ENCODE data around the gene DCANP1. TPM values are rescaled to one million over a fixed set of nuclear protein-coding genes. Genes with fewer than 3 reads are reported as not detected.

The DCANP1 gene
- polyA plus RNA-seq, 2 of the 4 experiments (the other 2 are of a cell fraction) = not detected

- no peak for TF ChIP-seq ZNF302 (CRISPR knock-in tag; IDR thresholded peaks at IDR 0.05)
- TF ChIP-seq HEYL (CRISPR knock-in tag; IDR thresholded peaks at IDR 0.05) = no peak
Observed at GRCh38 chr5:135478938-135479337, 31.8 kb upstream of the DCANP1 start (continued).

- H3K4me3 ChIP-seq = no peak overlapping the region
- H3K9me3 ChIP-seq = no peaks in the 10 kb centered on the region
- no peaks in the 10 kb centered on the region for H3K4me1 ChIP-seq
- ATAC-seq = no peak; a peak in 1 of 6 replicates
- 54% methylated on average over 5 of the region's 14 CpGs for WGBS (ENCODE audit: missing lambda C conversion rate)
- CTCF ChIA-PET = interaction anchor here (9.6 to 37.5 kb wide), 2 partner anchors 14 to 84 kb away, joined by 104 to 1932 read pairs; no protein-coding TSS in a partner anchor
- TF ChIP-seq ZSCAN20 (CRISPR knock-in tag; IDR thresholded peaks at IDR 0.05) (no peak), CEBPB (IDR thresholded peaks at IDR 0.05) (no peak), RARB (CRISPR knock-in tag; IDR thresholded peaks at IDR 0.05) (no peak), USF2 (IDR thresholded peaks at IDR 0.05) (no peak), CHD2 (IDR thresholded peaks at IDR 0.05; ENCODE audit: low read length, partially characterized antibody) (no peak), MAX (IDR thresholded peaks at IDR 0.05) (no peak), HEYL (CRISPR knock-in tag; IDR thresholded peaks at IDR 0.05) (no peak), NR3C1 (IDR thresholded peaks at IDR 0.05) (no peak), NFE2L2 (conservative IDR thresholded peaks at IDR 0.05; ENCODE audit: low read length) (no peak), RCOR1 (IDR thresholded peaks at IDR 0.05; ENCODE audit: low read depth, low read length) (no peak), RFX5 (IDR thresholded peaks at IDR 0.05) (no peak)
- TF ChIP-seq, protein P1, sequence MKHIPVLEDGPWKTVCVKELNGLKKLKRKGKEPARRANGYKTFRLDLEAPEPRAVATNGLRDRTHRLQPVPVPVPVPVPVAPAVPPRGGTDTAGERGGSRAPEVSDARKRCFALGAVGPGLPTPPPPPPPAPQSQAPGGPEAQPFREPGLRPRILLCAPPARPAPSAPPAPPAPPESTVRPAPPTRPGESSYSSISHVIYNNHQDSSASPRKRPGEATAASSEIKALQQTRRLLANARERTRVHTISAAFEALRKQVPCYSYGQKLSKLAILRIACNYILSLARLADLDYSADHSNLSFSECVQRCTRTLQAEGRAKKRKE (CRISPR knock-in tag; IDR thresholded peaks at IDR 0.05; ENCODE audit: low read depth) = no peak
- H3K4me2 ChIP-seq = no peak overlapping the region
- H3K27ac ChIP-seq = no peak overlapping the region
- no peak for FAIRE-seq
- POLR2A ChIA-PET = no interaction called here
- no peak for DNase-seq (ENCODE audit: low read depth in 1 of 2, low spot score in 1 of 2)
Observed at GRCh38 chr5:135477613-135478066, 30.5 kb upstream of the DCANP1 start.

GRCh38 chr5:135476615-135477581, 29.8 kb upstream of the DCANP1 start:
- POLR2A ChIA-PET = no interaction called here
- H3K4me2 ChIP-seq = no peak overlapping the region
- FAIRE-seq = no peak
- CTCF ChIA-PET = interaction anchor here (9.6 to 37.5 kb wide), 2 partner anchors 13 to 84 kb away, joined by 104 to 1932 read pairs; no protein-coding TSS in a partner anchor
- no peaks in the 10 kb centered on the region for H3K9me3 ChIP-seq
- H3K27ac ChIP-seq = no peak overlapping the region
- no peaks in the 10 kb centered on the region for H3K4me1 ChIP-seq
- ATAC-seq = no peak
- no peak overlapping the region for H3K4me3 ChIP-seq
- DNase-seq (ENCODE audit: low read depth in 1 of 2, low spot score in 1 of 2) = no peak
- TF ChIP-seq POLR2AphosphoS2 (conservative IDR thresholded peaks at IDR 0.05; ENCODE audit: low read length) (no peak), TP53 (CRISPR knock-in tag; IDR thresholded peaks at IDR 0.05) (no peak), CEBPB (IDR thresholded peaks at IDR 0.05) (no peak), RAD21 (conservative IDR thresholded peaks at IDR 0.05 in 1 of 2, IDR thresholded peaks at IDR 0.05 in 1 of 2) (no peak), HEYL (CRISPR knock-in tag; IDR thresholded peaks at IDR 0.05) (no peak), POLR2A (IDR thresholded peaks at IDR 0.05; ENCODE audit: low read length) (no peak), SREBF2 (IDR thresholded peaks at IDR 0.05) (no peak), FOSB (CRISPR knock-in tag; IDR thresholded peaks at IDR 0.05) (no peak), BHLHE40 (IDR thresholded peaks at IDR 0.05; ENCODE audit: low read depth, low read length) (no peak), MAFK (IDR thresholded peaks at IDR 0.05; ENCODE audit: partially characterized antibody) (no peak), KDM1A (IDR thresholded peaks at IDR 0.05; ENCODE audit: low read depth) (no peak), CHD4 (IDR thresholded peaks at IDR 0.05; ENCODE audit: borderline replicate concordance) (no peak), HDAC2 (IDR thresholded peaks at IDR 0.05) (no peak), RNF2 (IDR thresholded peaks at IDR 0.05; ENCODE audit: borderline replicate concordance, low read depth) (no peak), HOXB13 (CRISPR knock-in tag; IDR thresholded peaks at IDR 0.05; ENCODE audit: low read depth) (no peak), HES2 (IDR thresholded peaks at IDR 0.05) (no peak)
- 48% methylated on average over 21 of the region's 24 CpGs for WGBS (ENCODE audit: missing lambda C conversion rate)
